ENCODE data around the gene NPLOC4.
A peak's percentile ranks its signal among the peaks of the same experiment; 100 is the strongest.

Gene NPLOC4

GRCh38 chr17:81577278-81578000 is 59.5 kb downstream of the NPLOC4 start:
- H4K91ac ChIP-seq (ENCODE audit: low read depth, low read length, poor library complexity) = no peak overlapping the region
- H3K23ac ChIP-seq (ENCODE audit: low read depth, low read length, poor library complexity) = no peak overlapping the region
- H3K4me3 ChIP-seq (ENCODE audit: low read length in 2 of 2) = no peak overlapping the region
- peaks cover 3% of the 10 kb centered on the region for H3K79me1 ChIP-seq (ENCODE audit: low read depth, low read length)
- H3K14ac ChIP-seq (ENCODE audit: low read length) = no peak overlapping the region
- H3K4me2 ChIP-seq (ENCODE audit: insufficient read depth, low read length, poor library complexity, severe bottlenecking) = no peak overlapping the region
- no peak overlapping the region for H2BK12ac ChIP-seq (ENCODE audit: low read length)
- no peak overlapping the region for H2AFZ ChIP-seq (ENCODE audit: low read length)
- H2BK5ac ChIP-seq (ENCODE audit: low read length) = no peak overlapping the region
- H2BK15ac ChIP-seq (ENCODE audit: low read length) = no peak overlapping the region
- H3K9ac ChIP-seq (ENCODE audit: low read depth, low read length, poor library complexity) = no peak overlapping the region
- WGBS, 2 donors (ENCODE audit: extremely low coverage in 2 of 2, insufficient read length in 2 of 2, insufficient replicate concordance in 1 of 2) = no CpG with 5 or more reads among the region's 11 CpGs
- H3K36me3 ChIP-seq (replicated peaks in 1 of 2; ENCODE audit: control insufficient read depth in 2 of 2, insufficient read depth in 2 of 2, low read length in 2 of 2) = peaks cover 30 to 93% of the 10 kb centered on the region in 2 donors
- H3K18ac ChIP-seq (ENCODE audit: low read length) = no peak overlapping the region
- H3K9me3 ChIP-seq (replicated peaks in 1 of 2; ENCODE audit: control insufficient read depth in 2 of 2, insufficient read depth in 1 of 2, low read depth in 1 of 2, low read length in 2 of 2) = no peaks in the 10 kb centered on the region
- peak overlapping the region; percentile 29 for H4K8ac ChIP-seq (ENCODE audit: low read depth, low read length)
- H2AK5ac ChIP-seq (ENCODE audit: low read depth, low read length) = no peak overlapping the region
- no peaks in the 10 kb centered on the region for H3K27me3 ChIP-seq (ENCODE audit: control insufficient read depth in 3 of 3, insufficient read depth in 3 of 3, low read depth in 1 of 3, low read length in 3 of 3)
- no peak overlapping the region for H3K4ac ChIP-seq (ENCODE audit: low read length)
- H3K4me1 ChIP-seq (ENCODE audit: control insufficient read depth in 2 of 2, insufficient read depth in 1 of 2, low read depth in 1 of 2, low read length in 2 of 2) = no peaks in the 10 kb centered on the region
- no peak for DNase-seq (ENCODE audit: low spot score)
- H3K27ac ChIP-seq (replicated peaks; ENCODE audit: low read length) = no peak overlapping the region
- no peak overlapping the region for H2BK120ac ChIP-seq (ENCODE audit: low read depth, low read length)

GRCh38 chr17:81576621-81577277 is 60.2 kb downstream of the NPLOC4 start:
- Histone ChIP-seq H2AK5ac (ENCODE audit: low read depth, low read length) (no peak overlapping the region), H3K4me1 (ENCODE audit: control insufficient read depth in 2 of 2, insufficient read depth in 1 of 2, low read depth in 1 of 2, low read length in 2 of 2) (no peaks in the 10 kb centered on the region), H3K9ac (ENCODE audit: low read depth, low read length, poor library complexity) (no peak overlapping the region), H3K4ac (ENCODE audit: low read length) (no peak overlapping the region), H3K4me3 (ENCODE audit: low read length in 2 of 2) (no peak overlapping the region), H3K79me1 (ENCODE audit: low read depth, low read length) (no peaks in the 10 kb centered on the region), H3K14ac (ENCODE audit: low read length) (no peak overlapping the region), H4K91ac (ENCODE audit: low read depth, low read length, poor library complexity) (no peak overlapping the region), H3K27ac (replicated peaks; ENCODE audit: low read length) (no peak overlapping the region), H3K18ac (ENCODE audit: low read length) (no peak overlapping the region), H3K4me2 (ENCODE audit: insufficient read depth, low read length, poor library complexity, severe bottlenecking) (no peak overlapping the region), H2BK15ac (ENCODE audit: low read length) (no peak overlapping the region), H4K8ac (ENCODE audit: low read depth, low read length) (no peak overlapping the region), H3K36me3 (replicated peaks in 1 of 2; ENCODE audit: control insufficient read depth in 2 of 2, insufficient read depth in 2 of 2, low read length in 2 of 2) (peaks cover 28 to 89% of the 10 kb centered on the region in 2 donors), H3K27me3 (ENCODE audit: control insufficient read depth in 3 of 3, insufficient read depth in 3 of 3, low read depth in 1 of 3, low read length in 3 of 3) (no peaks in the 10 kb centered on the region), H2AFZ (ENCODE audit: low read length) (no peak overlapping the region), H2BK12ac (ENCODE audit: low read length) (no peak overlapping the region), H3K23ac (ENCODE audit: low read depth, low read length, poor library complexity) (no peak overlapping the region), H2BK5ac (ENCODE audit: low read length) (no peak overlapping the region), H3K9me3 (replicated peaks in 1 of 2; ENCODE audit: control insufficient read depth in 2 of 2, insufficient read depth in 1 of 2, low read depth in 1 of 2, low read length in 2 of 2) (no peaks in the 10 kb centered on the region), H2BK120ac (ENCODE audit: low read depth, low read length) (no peak overlapping the region)
- WGBS, 2 donors (ENCODE audit: extremely low coverage in 2 of 2, insufficient read length in 2 of 2, insufficient replicate concordance in 1 of 2) = no CpG with 5 or more reads among the region's 17 CpGs
- no peak for DNase-seq (ENCODE audit: low spot score)

GRCh38 chr17:81575836-81576235 is 61.1 kb downstream of the NPLOC4 start:
- Histone ChIP-seq H4K91ac (ENCODE audit: low read depth, low read length, poor library complexity) (no peak overlapping the region), H4K8ac (ENCODE audit: low read depth, low read length) (no peak overlapping the region), H3K36me3 (replicated peaks in 1 of 2; ENCODE audit: control insufficient read depth in 2 of 2, insufficient read depth in 2 of 2, low read length in 2 of 2) (peaks cover 36 to 91% of the 10 kb centered on the region in 2 donors), H3K4me3 (ENCODE audit: low read length in 2 of 2) (no peak overlapping the region), H3K4me1 (ENCODE audit: control insufficient read depth in 2 of 2, insufficient read depth in 1 of 2, low read depth in 1 of 2, low read length in 2 of 2) (no peaks in the 10 kb centered on the region), H2BK5ac (ENCODE audit: low read length) (no peak overlapping the region), H3K79me1 (ENCODE audit: low read depth, low read length) (no peaks in the 10 kb centered on the region), H3K4ac (ENCODE audit: low read length) (no peak overlapping the region), H3K9me3 (replicated peaks in 1 of 2; ENCODE audit: control insufficient read depth in 2 of 2, insufficient read depth in 1 of 2, low read depth in 1 of 2, low read length in 2 of 2) (no peaks in the 10 kb centered on the region), H2BK12ac (ENCODE audit: low read length) (no peak overlapping the region), H3K27ac (replicated peaks; ENCODE audit: low read length) (no peak overlapping the region), H3K9ac (ENCODE audit: low read depth, low read length, poor library complexity) (no peak overlapping the region), H3K23ac (ENCODE audit: low read depth, low read length, poor library complexity) (no peak overlapping the region), H3K4me2 (ENCODE audit: insufficient read depth, low read length, poor library complexity, severe bottlenecking) (no peak overlapping the region), H2BK15ac (ENCODE audit: low read length) (no peak overlapping the region), H3K27me3 (ENCODE audit: control insufficient read depth in 3 of 3, insufficient read depth in 3 of 3, low read depth in 1 of 3, low read length in 3 of 3) (no peaks in the 10 kb centered on the region), H2BK120ac (ENCODE audit: low read depth, low read length) (no peak overlapping the region), H2AFZ (ENCODE audit: low read length) (no peak overlapping the region), H2AK5ac (ENCODE audit: low read depth, low read length) (no peak overlapping the region), H3K14ac (ENCODE audit: low read length) (no peak overlapping the region), H3K18ac (ENCODE audit: low read length) (no peak overlapping the region)
- no peak for DNase-seq (ENCODE audit: low spot score)
- WGBS, 2 donors (ENCODE audit: extremely low coverage in 2 of 2, insufficient read length in 2 of 2, insufficient replicate concordance in 1 of 2) = no CpG with 5 or more reads among the region's 3 CpGs

GRCh38 chr17:81574643-81574956 is 62.3 kb downstream of the NPLOC4 start:
- Histone ChIP-seq H3K36me3 (replicated peaks in 1 of 2; ENCODE audit: control insufficient read depth in 2 of 2, insufficient read depth in 2 of 2, low read length in 2 of 2) (peaks cover 47 to 91% of the 10 kb centered on the region in 2 donors), H3K4me1 (ENCODE audit: control insufficient read depth in 2 of 2, insufficient read depth in 1 of 2, low read depth in 1 of 2, low read length in 2 of 2) (no peaks in the 10 kb centered on the region), H2BK120ac (ENCODE audit: low read depth, low read length) (no peak overlapping the region), H2AFZ (ENCODE audit: low read length) (no peak overlapping the region), H2BK12ac (ENCODE audit: low read length) (no peak overlapping the region), H4K91ac (ENCODE audit: low read depth, low read length, poor library complexity) (no peak overlapping the region), H3K27me3 (ENCODE audit: control insufficient read depth in 3 of 3, insufficient read depth in 3 of 3, low read depth in 1 of 3, low read length in 3 of 3) (no peaks in the 10 kb centered on the region), H3K23ac (ENCODE audit: low read depth, low read length, poor library complexity) (no peak overlapping the region), H3K9me3 (replicated peaks in 1 of 2; ENCODE audit: control insufficient read depth in 2 of 2, insufficient read depth in 1 of 2, low read depth in 1 of 2, low read length in 2 of 2) (no peaks in the 10 kb centered on the region), H3K4ac (ENCODE audit: low read length) (no peak overlapping the region), H4K8ac (ENCODE audit: low read depth, low read length) (no peak overlapping the region), H3K79me1 (ENCODE audit: low read depth, low read length) (peaks cover 2% of the 10 kb centered on the region), H2BK5ac (ENCODE audit: low read length) (no peak overlapping the region), H3K4me3 (ENCODE audit: low read length in 2 of 2) (no peak overlapping the region), H3K9ac (ENCODE audit: low read depth, low read length, poor library complexity) (no peak overlapping the region), H3K18ac (ENCODE audit: low read length) (no peak overlapping the region), H3K14ac (ENCODE audit: low read length) (no peak overlapping the region), H3K4me2 (ENCODE audit: insufficient read depth, low read length, poor library complexity, severe bottlenecking) (no peak overlapping the region), H3K27ac (replicated peaks; ENCODE audit: low read length) (no peak overlapping the region), H2BK15ac (ENCODE audit: low read length) (no peak overlapping the region), H2AK5ac (ENCODE audit: low read depth, low read length) (no peak overlapping the region)
- no peak for DNase-seq (ENCODE audit: low spot score)
- no CpG with 5 or more reads among the region's 8 CpGs for WGBS, 2 donors (ENCODE audit: extremely low coverage in 2 of 2, insufficient read length in 2 of 2, insufficient replicate concordance in 1 of 2)
